Testis (tissue), 3 donors: ENCODE data around the gene OTUB1. TPM values are rescaled to one million over a fixed set of nuclear protein-coding genes. Genes with fewer than 3 reads are reported as not detected.

ENCODE experiments used
- DNase-seq: peaks from one replicate; pipeline ENCODE4 v3.0.0-alpha.2; 2019
- H3K27ac ChIP-seq, 2 donors: fragments of 200-600 bp; sonication (generic); one replicate each; pipeline ENCODE4 v1.5.1; 2019
- H3K27me3 ChIP-seq: fragments of 200-600 bp; sonication (generic); one replicate; pipeline ENCODE4 v1.5.1; 2019
- H3K36me3 ChIP-seq: fragments of 200-600 bp; sonication (generic); one replicate; pipeline ENCODE4 v1.5.1; 2017; ENCODE audit warnings: low read depth; ENCODE audit errors: missing control alignments
- H3K4me1 ChIP-seq: fragments of 200-600 bp; sonication (generic); one replicate; pipeline ENCODE4 v1.5.1; 2019
- H3K4me3 ChIP-seq, 2 donors: fragments of 200-600 bp; sonication (generic); one replicate each; pipeline ENCODE4 v1.5.1; 2017 to 2019
- H3K9me3 ChIP-seq: fragments of 200-600 bp; sonication (generic); one replicate; pipeline ENCODE4 v1.5.1; 2017
- POLR2A ChIP-seq: fragments of 450-650 bp; IDR thresholded peaks from one replicate; pipeline ENCODE4 v1.6.1; 2017; ENCODE audit warnings: antibody characterized with exemption, mild to moderate bottlenecking, moderate library complexity
- WGBS, 2 donors: methylation state at CpG; one replicate each; pipeline ENCODE4 v1.1.5; 2018; 5-methylcytosine and 5-hydroxymethylcytosine counted together
- intact Hi-C: fragments of 100-400 bp; cut with DNase I; formaldehyde crosslinking; loops from one replicate; pipeline ENCODE4 v1.15.1; 2023; ENCODE audit warnings: low total_unique reads
- polyA plus RNA-seq: library from polyadenylated mRNA; stranded (reverse); fragments of 350-450 nt; fragmentation: Illumina TruSeq; extraction: RNeasy Lipid Tissue Mini Kit (QIAGEN cat#74804); gene quantifications from one replicate; pipeline ENCODE4 v1.2.3, GENCODE V29; 2014; ENCODE audit warnings: low read depth, low replicate concordance; ENCODE audit not compliant: insufficient read depth
- total RNA-seq, 2 donors: library from RNA; depleted of rRNA; stranded (reverse); fragments of >200 nt; gene quantifications; one replicate each; pipeline ENCODE4 v1.2.3, GENCODE V29; 2016
- TF ChIP-seq, protein P1 (sequence below), 3 experiments: fragments of 450-650 bp in 2 of 3; fragments of 200-600 bp in 1 of 3; sonication (generic) in 1 of 3; IDR thresholded peaks; one replicate each; pipeline ENCODE4 v1.5.1; 2016 to 2019; ENCODE audit warnings: antibody characterized with exemption in 3 of 3, mild to moderate bottlenecking in 2 of 3, moderate library complexity in 1 of 3

The OTUB1 gene
- total and polyA plus RNA-seq, 3 donors from 2014 or later = 115 to 145 (median 121) TPM

DNA sequence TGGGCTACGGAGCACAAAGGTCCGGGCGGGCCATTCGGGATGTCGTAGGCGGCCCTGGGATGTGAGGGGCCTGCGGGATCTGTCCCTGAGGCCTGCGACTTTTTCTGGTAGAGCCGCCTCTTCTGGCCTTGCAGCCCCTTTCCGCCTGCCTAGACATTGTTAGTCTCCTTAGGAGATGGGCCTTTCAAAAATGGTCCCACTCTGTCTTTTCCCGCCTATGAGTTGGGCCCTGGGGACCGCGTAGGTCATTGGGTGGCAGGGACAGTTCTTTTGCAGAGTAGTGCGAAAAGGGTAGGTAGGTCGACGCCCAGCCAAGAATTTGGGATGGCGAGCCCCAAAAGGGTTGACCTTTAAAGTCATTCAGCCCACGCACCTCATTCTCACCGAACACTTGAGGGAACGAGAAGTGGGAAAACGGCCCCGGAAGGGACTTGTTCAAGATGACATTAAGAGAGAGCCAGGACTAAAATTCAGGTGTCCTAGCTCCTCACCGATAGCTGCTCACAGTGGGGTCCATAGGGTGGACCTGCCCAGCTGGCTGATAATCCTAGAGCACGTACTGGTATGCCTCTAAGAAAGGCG lies 785 bp downstream of the OTUB1 start:
- Histone ChIP-seq H3K9me3 (no peaks in the 10 kb centered on the region), H3K4me3 (peak overlapping the region; percentile 95 to 99), H3K4me1 (peaks cover 13% of the 10 kb centered on the region), H3K36me3 (no peaks in the 10 kb centered on the region), H3K27me3 (no peaks in the 10 kb centered on the region), H3K27ac (peak overlapping the region; percentile 79 to 89)
- TF ChIP-seq POLR2A = no peak
- TF ChIP-seq, protein P1, sequence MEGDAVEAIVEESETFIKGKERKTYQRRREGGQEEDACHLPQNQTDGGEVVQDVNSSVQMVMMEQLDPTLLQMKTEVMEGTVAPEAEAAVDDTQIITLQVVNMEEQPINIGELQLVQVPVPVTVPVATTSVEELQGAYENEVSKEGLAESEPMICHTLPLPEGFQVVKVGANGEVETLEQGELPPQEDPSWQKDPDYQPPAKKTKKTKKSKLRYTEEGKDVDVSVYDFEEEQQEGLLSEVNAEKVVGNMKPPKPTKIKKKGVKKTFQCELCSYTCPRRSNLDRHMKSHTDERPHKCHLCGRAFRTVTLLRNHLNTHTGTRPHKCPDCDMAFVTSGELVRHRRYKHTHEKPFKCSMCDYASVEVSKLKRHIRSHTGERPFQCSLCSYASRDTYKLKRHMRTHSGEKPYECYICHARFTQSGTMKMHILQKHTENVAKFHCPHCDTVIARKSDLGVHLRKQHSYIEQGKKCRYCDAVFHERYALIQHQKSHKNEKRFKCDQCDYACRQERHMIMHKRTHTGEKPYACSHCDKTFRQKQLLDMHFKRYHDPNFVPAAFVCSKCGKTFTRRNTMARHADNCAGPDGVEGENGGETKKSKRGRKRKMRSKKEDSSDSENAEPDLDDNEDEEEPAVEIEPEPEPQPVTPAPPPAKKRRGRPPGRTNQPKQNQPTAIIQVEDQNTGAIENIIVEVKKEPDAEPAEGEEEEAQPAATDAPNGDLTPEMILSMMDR (IDR thresholded peaks at IDR 0.05) = no peak
- DNase-seq = no peak
- WGBS, 2 donors = 18 to 21% methylated on average over 15 to 22 of the region's 25 CpGs
- intact Hi-C loops = no loop called here

DNA sequence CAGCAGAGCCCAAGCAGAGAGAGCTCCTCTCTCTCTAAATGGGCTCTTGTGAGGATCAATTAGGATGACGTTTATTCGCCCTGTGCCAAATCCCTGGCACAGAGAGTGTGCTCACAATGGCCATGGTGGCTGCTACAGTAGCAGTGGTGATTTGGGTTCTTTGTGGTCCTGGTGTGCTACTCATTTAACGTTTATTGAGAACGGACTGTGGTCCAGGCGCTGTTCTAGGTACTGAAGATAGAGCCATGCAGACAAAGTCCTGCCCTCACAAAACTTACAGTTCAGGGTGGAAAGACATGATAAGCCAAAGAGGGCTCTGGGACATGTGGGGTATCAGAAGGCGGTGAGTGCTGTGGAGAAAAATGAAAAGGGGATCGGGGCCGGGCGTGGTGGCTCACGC lies 5.3 kb downstream of the OTUB1 start:
- intact Hi-C loops = no loop called here
- no peak overlapping the region for H3K4me3 ChIP-seq
- no peak for DNase-seq
- peaks cover 8% of the 10 kb centered on the region for H3K4me1 ChIP-seq
- H3K36me3 ChIP-seq = no peaks in the 10 kb centered on the region
- 88 to 89% methylated on average over 10 of the region's 10 CpGs for WGBS, 2 donors
- H3K27me3 ChIP-seq = no peaks in the 10 kb centered on the region
- no peak overlapping the region for H3K27ac ChIP-seq
- TF ChIP-seq, protein P1 (IDR thresholded peaks at IDR 0.05) = no peak
- TF ChIP-seq POLR2A = no peak
- no peaks in the 10 kb centered on the region for H3K9me3 ChIP-seq

DNA sequence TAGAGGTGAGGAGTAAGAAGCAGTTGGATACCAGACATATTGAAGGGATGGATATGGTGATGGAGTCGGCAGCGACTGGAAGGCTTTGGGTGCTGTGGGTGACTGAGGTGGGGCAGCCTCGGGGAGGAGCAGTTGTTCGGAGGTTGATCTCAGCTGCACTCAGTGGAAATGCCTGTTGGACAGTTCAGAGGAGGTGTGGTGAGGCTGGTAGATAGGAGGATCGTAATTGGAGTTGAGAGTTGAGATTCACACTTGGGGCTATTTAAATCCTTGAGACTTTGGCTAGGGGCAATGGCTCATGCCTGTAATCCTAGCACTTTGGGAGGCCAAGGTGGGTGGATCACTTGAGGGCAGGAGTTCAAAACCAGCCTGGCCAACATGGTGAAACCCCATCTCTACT lies 6.9 kb downstream of the OTUB1 start:
- H3K27ac ChIP-seq = no peak overlapping the region
- 84 to 85% methylated on average over 5 of the region's 5 CpGs for WGBS, 2 donors
- DNase-seq = no peak
- no peaks in the 10 kb centered on the region for H3K4me1 ChIP-seq
- H3K27me3 ChIP-seq = no peaks in the 10 kb centered on the region
- H3K36me3 ChIP-seq = no peaks in the 10 kb centered on the region
- intact Hi-C loops = no loop called here
- no peaks in the 10 kb centered on the region for H3K9me3 ChIP-seq
- TF ChIP-seq POLR2A = no peak
- TF ChIP-seq, protein P1 (IDR thresholded peaks at IDR 0.05) = no peak
- no peak overlapping the region for H3K4me3 ChIP-seq

DNA sequence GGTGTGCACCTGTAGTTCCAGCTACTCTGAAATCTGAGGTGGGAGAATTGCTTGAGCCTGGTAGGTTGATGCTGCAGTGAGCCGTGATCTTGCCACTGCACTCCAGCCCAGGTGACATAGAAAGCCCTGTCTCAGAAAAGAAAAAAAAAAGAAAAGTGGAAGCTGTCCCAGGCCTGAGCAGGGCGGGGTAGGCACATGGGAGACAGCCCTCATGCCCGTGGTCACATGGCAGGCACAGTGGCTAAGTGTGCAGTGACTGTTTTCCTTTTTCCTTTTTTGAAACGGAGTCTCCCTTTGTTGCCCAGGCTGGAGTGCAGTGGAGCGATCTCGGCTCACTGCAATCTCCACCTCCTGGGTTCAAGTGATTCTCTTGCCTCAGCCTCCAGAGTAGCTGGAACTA lies 7.8 kb downstream of the OTUB1 start:
- DNase-seq = no peak
- no peaks in the 10 kb centered on the region for H3K9me3 ChIP-seq
- H3K36me3 ChIP-seq = no peaks in the 10 kb centered on the region
- no peaks in the 10 kb centered on the region for H3K27me3 ChIP-seq
- 83 to 91% methylated on average over 6 of the region's 6 CpGs for WGBS, 2 donors
- no peak overlapping the region for H3K4me3 ChIP-seq
- no peaks in the 10 kb centered on the region for H3K4me1 ChIP-seq
- H3K27ac ChIP-seq = no peak overlapping the region
- intact Hi-C loops = no loop called here
- TF ChIP-seq, protein P1 (IDR thresholded peaks at IDR 0.05) = no peak
- no peak for TF ChIP-seq POLR2A

DNA sequence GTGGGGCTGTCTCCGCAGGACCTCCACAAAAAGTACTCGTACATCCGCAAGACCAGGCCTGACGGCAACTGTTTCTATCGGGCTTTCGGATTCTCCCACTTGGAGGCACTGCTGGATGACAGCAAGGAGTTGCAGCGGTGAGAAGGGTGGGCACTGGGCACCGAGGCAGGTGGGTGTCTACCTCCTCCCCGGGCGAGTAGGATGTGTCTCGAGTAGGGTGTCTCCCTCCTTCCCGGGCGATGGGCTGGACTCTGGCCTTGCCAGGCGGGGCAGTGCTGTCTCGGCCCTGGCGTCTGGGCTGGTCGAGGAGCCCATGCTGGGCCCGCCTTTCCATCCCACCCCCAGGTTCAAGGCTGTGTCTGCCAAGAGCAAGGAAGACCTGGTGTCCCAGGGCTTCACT lies 10.3 kb downstream of the OTUB1 start:
- DNase-seq = no peak
- intact Hi-C loops = no loop called here
- 80 to 93% methylated on average over 10 to 14 of the region's 18 CpGs for WGBS, 2 donors
- H3K36me3 ChIP-seq = no peaks in the 10 kb centered on the region
- no peaks in the 10 kb centered on the region for H3K9me3 ChIP-seq
- H3K27ac ChIP-seq = no peak overlapping the region
- TF ChIP-seq POLR2A = no peak
- TF ChIP-seq, protein P1 (IDR thresholded peaks at IDR 0.05) = no peak
- H3K4me1 ChIP-seq = peaks cover 14% of the 10 kb centered on the region
- no peak overlapping the region for H3K4me3 ChIP-seq
- no peaks in the 10 kb centered on the region for H3K27me3 ChIP-seq
